Measurements from ENCODE around the gene F3.

DNA sequence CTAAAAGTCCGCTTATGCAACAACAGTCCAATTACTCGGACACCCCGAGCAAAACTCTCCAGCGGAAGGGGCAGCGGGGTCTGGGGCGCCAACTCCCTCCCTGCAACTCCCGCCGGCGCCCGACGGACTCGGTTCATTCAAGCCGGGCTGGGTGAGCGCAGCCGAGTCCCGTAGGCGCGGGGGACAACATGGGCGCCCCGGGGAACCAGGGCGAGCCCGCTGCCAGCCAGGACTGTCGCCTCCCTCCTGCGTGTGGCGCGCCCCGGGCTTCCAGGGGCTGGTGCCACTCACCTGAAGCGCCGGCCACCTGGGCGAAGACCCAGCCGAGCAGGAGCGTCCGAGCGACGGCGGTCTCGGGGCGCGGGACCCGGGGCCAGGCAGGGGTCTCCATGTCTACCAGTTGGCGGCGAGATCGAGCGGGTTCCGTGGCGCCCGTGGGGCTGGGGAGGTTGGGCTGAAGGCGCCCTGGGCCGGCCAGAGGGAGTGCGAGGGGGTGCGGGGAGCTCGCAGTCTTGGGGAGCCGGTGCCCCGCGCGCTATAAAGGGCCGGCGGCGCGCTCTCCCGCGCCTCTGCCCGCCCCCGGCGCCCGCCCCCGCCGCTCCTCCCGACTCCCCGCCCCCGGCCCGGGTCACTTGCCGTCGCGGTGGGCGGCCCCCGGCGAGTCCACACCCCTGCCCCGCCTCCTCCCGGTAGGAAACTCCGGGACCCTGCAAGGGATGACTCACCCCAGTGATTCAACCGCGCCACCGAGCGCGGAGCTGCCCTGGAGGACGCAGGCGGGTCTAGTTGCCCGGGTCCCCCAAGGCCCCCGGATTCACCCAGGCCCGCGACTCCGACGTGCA, at the start of gene F3:
- TF ChIP-seq EZH2 (IDR thresholded peaks at IDR 0.05; ENCODE audit: insufficient read depth, poor library complexity, severe bottlenecking) = no peak
- no peak for TF ChIP-seq EZH2phosphoT487 (IDR thresholded peaks at IDR 0.05; ENCODE audit: insufficient read depth, low read depth)
